Upper lobe of left lung (tissue), 4 donors: Measurements from ENCODE around the gene NUDT3.

Experiments used
- CTCF ChIP-seq, 6 experiments: fragments of 450-650 bp in 4 of 6; fragments of 200-600 bp in 2 of 6; sonication (generic) in 2 of 6; IDR thresholded peaks; one replicate each; pipeline ENCODE4 v1.5.1; 2016 to 2019; ENCODE audit warnings: antibody characterized with exemption in 6 of 6
- EP300 ChIP-seq, 4 donors: sonication (generic); formaldehyde crosslinking; IDR thresholded peaks; one replicate each; pipeline ENCODE4 v1.5.1; 2017; ENCODE audit warnings: antibody characterized with exemption in 4 of 4, control low read depth in 2 of 4
- POLR2AphosphoS5 ChIP-seq, 2 donors: sonication (generic); formaldehyde crosslinking; IDR thresholded peaks; one replicate each; pipeline ENCODE4 v1.5.1; 2017; ENCODE audit warnings: antibody characterized with exemption in 2 of 2

- TF ChIP-seq CTCF (IDR thresholded peaks at IDR 0.05): no peak
- TF ChIP-seq POLR2AphosphoS5 (IDR thresholded peaks at IDR 0.05): no peak
- TF ChIP-seq EP300 (IDR thresholded peaks at IDR 0.05): no peak
Measured at GRCh38 chr6:34362176-34362575, 30.3 kb downstream of the NUDT3 start.
